GM12878 (cell line): ENCODE measurements around the gene PPP1R9B. TPM values are rescaled to one million over a fixed set of nuclear protein-coding genes. Genes with fewer than 3 reads are reported as not detected.

Experiments
- ASH2L ChIP-seq: fragments of 300-600, 200-600 bp; sonication (generic); IDR thresholded peaks from 2 replicates; pipeline ENCODE4 v1.6.1; 2017; ENCODE audit warnings: low read depth, mild to moderate bottlenecking, borderline replicate concordance
- BCL11A ChIP-seq: IDR thresholded peaks from 2 replicates; pipeline ENCODE4 v1.6.1; 2011; ENCODE audit warnings: low read depth, low read length
- CUX1 ChIP-seq: IDR thresholded peaks from 2 replicates; pipeline ENCODE4 v1.6.1; 2012; ENCODE audit warnings: improper control_type of control experiment, low read depth, low read length; ENCODE audit not compliant: insufficient replicate concordance
- EP300 ChIP-seq, 2 experiments: fragments of 150-350 bp in 1 of 2; IDR thresholded peaks; 2 replicates each; pipeline ENCODE4 v1.6.1; 2011 to 2012; ENCODE audit warnings: low read depth in 2 of 2, low read length in 2 of 2, borderline replicate concordance in 1 of 2, improper control_type of control experiment in 1 of 2, inconsistent platforms in 1 of 2; ENCODE audit not compliant: control insufficient read depth in 1 of 2
- GABPA ChIP-seq: IDR thresholded peaks from 2 replicates; pipeline ENCODE4 v1.6.1; 2014; ENCODE audit warnings: antibody characterized with exemption, low read depth, mild to moderate bottlenecking, inconsistent platforms
- KDM1A ChIP-seq: fragments of 200-600 bp; sonication (generic); IDR thresholded peaks from 2 replicates; pipeline ENCODE4 v1.6.1; 2016; ENCODE audit warnings: borderline replicate concordance
- NFYA ChIP-seq: IDR thresholded peaks from 2 replicates; pipeline ENCODE4 v1.6.1; 2011; ENCODE audit warnings: low read depth, mild to moderate bottlenecking, low read length, improper control_type of control experiment, borderline replicate concordance
- NRF1 ChIP-seq: conservative IDR thresholded peaks from 2 replicates; pipeline ENCODE4 v1.6.1; 2011; ENCODE audit warnings: mild to moderate bottlenecking, low read depth, low read length, improper control_type of control experiment
- RB1 ChIP-seq: fragments of 450-650 bp; formaldehyde crosslinking; IDR thresholded peaks from 2 replicates; pipeline ENCODE4 v1.6.1; 2017; ENCODE audit warnings: mild to moderate bottlenecking, borderline replicate concordance
- RBBP5 ChIP-seq: fragments of 200-600 bp; sonication (generic); conservative IDR thresholded peaks from 2 replicates; pipeline ENCODE4 v1.6.1; 2016
- SIX5 ChIP-seq: IDR thresholded peaks from 2 replicates; pipeline ENCODE4 v1.6.1; 2011; ENCODE audit warnings: mild to moderate bottlenecking, low read depth, low read length, moderate library complexity; ENCODE audit not compliant: severe bottlenecking
- SMAD1 ChIP-seq: fragments of 450-650 bp; IDR thresholded peaks from 2 replicates; pipeline ENCODE4 v1.6.1; 2018; ENCODE audit warnings: mild to moderate bottlenecking, low read depth; ENCODE audit not compliant: partially characterized antibody
- SUPT20H ChIP-seq: IDR thresholded peaks from 2 replicates; pipeline ENCODE4 v1.6.1; 2011; ENCODE audit warnings: low read depth, mild to moderate bottlenecking, low read length, moderate library complexity, borderline replicate concordance; ENCODE audit not compliant: control insufficient read depth
- TAF1 ChIP-seq: IDR thresholded peaks from 2 replicates; pipeline ENCODE4 v1.6.1; 2011; ENCODE audit warnings: mild to moderate bottlenecking, low read depth, low read length, borderline replicate concordance
- ZNF592 ChIP-seq: fragments of 450-650 bp; IDR thresholded peaks from 2 replicates; pipeline ENCODE4 v1.6.1; 2017; ENCODE audit warnings: mild to moderate bottlenecking, moderate library complexity
- polyA plus RNA-seq, 11 experiments: library from polyadenylated mRNA; depleted of rRNA in 4 of 11; unstranded in 6 of 11; stranded (reverse) in 5 of 11; fragments of >200 nt; fragmentation: Nextera tagmentation in 4 of 11; fragmentation: Illumina TruSeq in 1 of 11; extraction: Ambion mirVana in 4 of 11; extraction: Trizol in 1 of 11; gene quantifications; 1 replicate in 1 of 11; 2 replicates in 10 of 11; pipeline versions ENCODE4 v1.2.1 to v1.2.3, GENCODE V29; 2011 to 2016; ENCODE audit warnings: inconsistent platforms in 2 of 11, missing spikeins in 2 of 11, low read depth in 1 of 11
- total RNA-seq, 4 experiments: library from RNA; depleted of rRNA in 3 of 4; stranded (reverse); fragments of >200 nt in 3 of 4; fragmentation: Illumina TruSeq in 1 of 4; extraction: Trizol in 1 of 4; gene quantifications; 2 replicates each; pipeline versions ENCODE4 v1.2.1 to v1.2.3, GENCODE V29; 2013 to 2021
- TF ChIP-seq, protein P1 (sequence below): fragments of 150-350 bp; IDR thresholded peaks from 2 replicates; pipeline ENCODE4 v1.6.1; 2016; ENCODE audit warnings: low read depth, low read length

PPP1R9B gene
- total and polyA plus RNA-seq, 10 of the 15 experiments (the other 5 are each of a cell fraction or from before 2014, with no cell fraction given) = 0.20 to 107 (median 37.5) TPM

- TF ChIP-seq RBBP5 (no peak), NRF1 (no peak), ZNF592 (no peak), NFYA (no peak), KDM1A (no peak), EP300 (IDR thresholded peaks at IDR 0.05; ENCODE audit: borderline replicate concordance in 1 of 2, control insufficient read depth in 1 of 2, low read depth in 2 of 2, low read length in 2 of 2) (peak; percentile 31 to 69; a peak in 1 of 4 replicates), ASH2L (no peak), TAF1 (no peak), BCL11A (peak; percentile 61), SUPT20H (no peak), GABPA (no peak), SIX5 (no peak), SMAD1 (no peak), CUX1 (no peak), RB1 (no peak)
- TF ChIP-seq, protein P1, sequence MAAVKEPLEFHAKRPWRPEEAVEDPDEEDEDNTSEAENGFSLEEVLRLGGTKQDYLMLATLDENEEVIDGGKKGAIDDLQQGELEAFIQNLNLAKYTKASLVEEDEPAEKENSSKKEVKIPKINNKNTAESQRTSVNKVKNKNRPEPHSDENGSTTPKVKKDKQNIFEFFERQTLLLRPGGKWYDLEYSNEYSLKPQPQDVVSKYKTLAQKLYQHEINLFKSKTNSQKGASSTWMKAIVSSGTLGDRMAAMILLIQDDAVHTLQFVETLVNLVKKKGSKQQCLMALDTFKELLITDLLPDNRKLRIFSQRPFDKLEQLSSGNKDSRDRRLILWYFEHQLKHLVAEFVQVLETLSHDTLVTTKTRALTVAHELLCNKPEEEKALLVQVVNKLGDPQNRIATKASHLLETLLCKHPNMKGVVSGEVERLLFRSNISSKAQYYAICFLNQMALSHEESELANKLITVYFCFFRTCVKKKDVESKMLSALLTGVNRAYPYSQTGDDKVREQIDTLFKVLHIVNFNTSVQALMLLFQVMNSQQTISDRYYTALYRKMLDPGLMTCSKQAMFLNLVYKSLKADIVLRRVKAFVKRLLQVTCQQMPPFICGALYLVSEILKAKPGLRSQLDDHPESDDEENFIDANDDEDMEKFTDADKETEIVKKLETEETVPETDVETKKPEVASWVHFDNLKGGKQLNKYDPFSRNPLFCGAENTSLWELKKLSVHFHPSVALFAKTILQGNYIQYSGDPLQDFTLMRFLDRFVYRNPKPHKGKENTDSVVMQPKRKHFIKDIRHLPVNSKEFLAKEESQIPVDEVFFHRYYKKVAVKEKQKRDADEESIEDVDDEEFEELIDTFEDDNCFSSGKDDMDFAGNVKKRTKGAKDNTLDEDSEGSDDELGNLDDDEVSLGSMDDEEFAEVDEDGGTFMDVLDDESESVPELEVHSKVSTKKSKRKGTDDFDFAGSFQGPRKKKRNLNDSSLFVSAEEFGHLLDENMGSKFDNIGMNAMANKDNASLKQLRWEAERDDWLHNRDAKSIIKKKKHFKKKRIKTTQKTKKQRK = no peak
Observed at GRCh38 chr17:50170662-50171370, 20.3 kb upstream of the PPP1R9B start (continued).
